Bronchial epithelial cell (primary cell): ENCODE measurements around the gene KCNH4. TPM values are rescaled to one million over a fixed set of nuclear protein-coding genes. Genes with fewer than 3 reads are reported as not detected.
A peak's percentile ranks its signal among the peaks of the same experiment; 100 is the strongest.

Experiments used
- DNase-seq: peaks from one replicate; pipeline ENCODE4 v3.0.0-alpha.2; 2010; ENCODE audit warnings: low read depth
- FAIRE-seq: peaks from 2 replicates; lab custom pipeline; 2011; peaks lifted over from hg19 to GRCh38; lab: Jason Lieb, UNC
- H3K27me3 ChIP-seq: 2 replicates; pipeline ENCODE4 v1.5.1; 2011; ENCODE audit warnings: low read length; ENCODE audit not compliant: control insufficient read depth, insufficient read depth
- H3K36me3 ChIP-seq: 2 replicates; pipeline ENCODE4 v1.5.1; 2011; ENCODE audit warnings: low read length; ENCODE audit not compliant: control insufficient read depth, insufficient read depth
- H3K4me3 ChIP-seq: 2 replicates; pipeline ENCODE4 v1.5.1; 2011; ENCODE audit warnings: mild to moderate bottlenecking, low read depth, low read length, control low read depth
- CTCF ChIP-seq: IDR thresholded peaks from 2 replicates; pipeline ENCODE4 v1.5.1; 2011; ENCODE audit warnings: mild to moderate bottlenecking, moderate library complexity, low read length, control low read depth, inconsistent platforms; ENCODE audit not compliant: insufficient read depth, severe bottlenecking
- total RNA-seq: library from RNA; depleted of rRNA; stranded (reverse); fragments of >200 nt; gene quantifications from 2 replicates; pipeline ENCODE4 v1.2.1, GENCODE V29; 2014

KCNH4 gene
- total RNA-seq, 1 donor from 2014 or later = not detected

GRCh38 chr17:42182927-42183734 is 2.2 kb upstream of the KCNH4 start:
- TF ChIP-seq CTCF = no peak
- Histone ChIP-seq H3K36me3 (no peaks in the 10 kb centered on the region), H3K27me3 (peaks cover 16% of the 10 kb centered on the region), H3K4me3 (no peak overlapping the region)
- FAIRE-seq (no peak), DNase-seq (peak; percentile 45)

GRCh38 chr17:42181851-42182207 is 887 bp upstream of the KCNH4 start:
- Histone ChIP-seq H3K27me3 (peaks cover 16% of the 10 kb centered on the region), H3K4me3 (no peak overlapping the region), H3K36me3 (no peaks in the 10 kb centered on the region)
- no peak for DNase-seq
- FAIRE-seq = no peak
- no peak for TF ChIP-seq CTCF

GRCh38 chr17:42180411-42180921 is 476 bp downstream of the KCNH4 start:
- DNase-seq (no peak), FAIRE-seq (no peak)
- peaks cover 14% of the 10 kb centered on the region for H3K27me3 ChIP-seq
- no peaks in the 10 kb centered on the region for H3K36me3 ChIP-seq
- H3K4me3 ChIP-seq = no peak overlapping the region
- no peak for TF ChIP-seq CTCF

- no peak for TF ChIP-seq CTCF
- FAIRE-seq (no peak), DNase-seq (no peak)
- no peaks in the 10 kb centered on the region for H3K36me3 ChIP-seq
- no peak overlapping the region for H3K4me3 ChIP-seq
- H3K27me3 ChIP-seq = peaks cover 14% of the 10 kb centered on the region
Observed at GRCh38 chr17:42179911-42180410, 981 bp downstream of the KCNH4 start.

GRCh38 chr17:42179335-42179734 is 1.6 kb downstream of the KCNH4 start:
- FAIRE-seq (no peak), DNase-seq (no peak)
- H3K27me3 ChIP-seq = peaks cover 14% of the 10 kb centered on the region
- no peak for TF ChIP-seq CTCF
- H3K36me3 ChIP-seq = no peaks in the 10 kb centered on the region
- no peak overlapping the region for H3K4me3 ChIP-seq
